ENCODE data around the gene ZNF827.
A peak's percentile ranks its signal among the peaks of the same experiment; 100 is the strongest.

Gene ZNF827

GRCh38 chr4:145887241-145887991 is 51.2 kb downstream of the ZNF827 start:
- DNase-seq = peak; percentile 54

DNA sequence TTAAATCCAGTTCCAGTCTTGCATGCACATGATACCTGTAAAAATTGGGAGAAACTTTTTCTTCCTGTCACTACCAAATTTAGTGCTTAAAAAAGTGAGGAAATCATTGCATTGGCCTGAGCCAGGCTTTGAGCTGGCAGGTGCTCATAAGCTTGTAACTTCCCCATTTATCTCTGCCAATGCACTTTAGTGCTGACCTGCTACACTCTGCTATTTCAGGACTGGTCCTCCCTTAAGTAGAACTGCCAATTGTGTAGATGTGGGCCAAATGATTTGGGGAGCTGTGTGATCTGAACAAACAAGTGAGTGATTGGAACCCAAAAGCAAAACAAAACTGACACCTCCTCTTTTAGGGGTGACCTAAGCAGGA is 51.8 kb downstream of the ZNF827 start:
- peak; percentile 28 for DNase-seq

- DNase-seq = no peak
Observed at GRCh38 chr4:145885666-145886065, 53.0 kb downstream of the ZNF827 start.

GRCh38 chr4:145884775-145885174 is 53.8 kb downstream of the ZNF827 start:
- DNase-seq = no peak

DNA sequence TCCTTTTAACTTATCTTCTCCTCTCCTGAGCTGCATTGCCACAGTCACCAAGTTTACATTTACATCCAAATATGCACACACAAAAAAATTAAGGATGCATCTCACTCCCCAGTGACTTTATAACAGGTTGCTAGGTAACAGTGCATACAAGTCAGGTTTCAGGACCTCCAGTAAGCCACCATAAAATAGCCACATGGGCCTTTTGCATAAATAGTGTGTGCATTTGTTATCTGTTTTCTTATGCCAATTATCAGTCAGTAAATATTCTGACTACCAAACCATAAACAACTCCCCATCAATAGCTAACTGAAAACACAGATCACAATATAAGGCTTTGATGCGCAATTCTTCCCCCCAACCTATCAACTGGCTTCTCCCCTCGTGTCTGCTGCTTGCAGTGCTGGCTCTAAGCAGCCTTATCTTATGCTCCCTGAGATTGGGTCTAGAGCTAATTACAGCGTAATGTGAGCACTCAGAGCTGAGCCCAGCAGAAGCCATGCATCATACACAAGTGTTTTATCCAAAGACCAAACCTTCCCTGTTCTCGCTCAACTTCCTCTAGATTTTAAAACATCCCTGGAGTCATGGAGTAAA is 55.4 kb downstream of the ZNF827 start:
- DNase-seq = peak; percentile 57

GRCh38 chr4:145882604-145883003 is 56.0 kb downstream of the ZNF827 start:
- DNase-seq = peak; percentile 74

GRCh38 chr4:145881989-145882388 is 56.6 kb downstream of the ZNF827 start:
- peak; percentile 38 for DNase-seq

- no peak for DNase-seq
Observed at GRCh38 chr4:145881576-145881975, 57.0 kb downstream of the ZNF827 start.

GRCh38 chr4:145880355-145880960 is 58.2 kb downstream of the ZNF827 start:
- DNase-seq = no peak

DNA sequence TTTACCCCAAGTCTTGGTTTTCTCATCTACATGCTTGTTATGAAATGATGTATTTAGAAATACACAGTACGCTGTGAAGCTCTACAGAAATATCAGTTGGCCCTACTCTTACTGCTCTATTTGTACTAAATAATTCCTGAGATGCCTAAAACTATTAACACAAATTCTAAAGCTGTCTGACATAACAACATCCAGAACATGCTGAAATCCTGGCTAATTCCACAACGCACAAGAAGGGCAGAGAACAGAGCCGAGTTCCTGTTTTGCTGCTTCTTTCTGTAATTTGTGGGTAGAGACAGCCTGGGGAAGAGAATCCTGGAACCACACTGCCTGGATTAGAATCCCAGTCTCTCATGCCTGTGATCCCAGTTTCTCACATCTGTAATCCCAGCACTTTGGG is 59.0 kb downstream of the ZNF827 start:
- no peak for DNase-seq

DNA sequence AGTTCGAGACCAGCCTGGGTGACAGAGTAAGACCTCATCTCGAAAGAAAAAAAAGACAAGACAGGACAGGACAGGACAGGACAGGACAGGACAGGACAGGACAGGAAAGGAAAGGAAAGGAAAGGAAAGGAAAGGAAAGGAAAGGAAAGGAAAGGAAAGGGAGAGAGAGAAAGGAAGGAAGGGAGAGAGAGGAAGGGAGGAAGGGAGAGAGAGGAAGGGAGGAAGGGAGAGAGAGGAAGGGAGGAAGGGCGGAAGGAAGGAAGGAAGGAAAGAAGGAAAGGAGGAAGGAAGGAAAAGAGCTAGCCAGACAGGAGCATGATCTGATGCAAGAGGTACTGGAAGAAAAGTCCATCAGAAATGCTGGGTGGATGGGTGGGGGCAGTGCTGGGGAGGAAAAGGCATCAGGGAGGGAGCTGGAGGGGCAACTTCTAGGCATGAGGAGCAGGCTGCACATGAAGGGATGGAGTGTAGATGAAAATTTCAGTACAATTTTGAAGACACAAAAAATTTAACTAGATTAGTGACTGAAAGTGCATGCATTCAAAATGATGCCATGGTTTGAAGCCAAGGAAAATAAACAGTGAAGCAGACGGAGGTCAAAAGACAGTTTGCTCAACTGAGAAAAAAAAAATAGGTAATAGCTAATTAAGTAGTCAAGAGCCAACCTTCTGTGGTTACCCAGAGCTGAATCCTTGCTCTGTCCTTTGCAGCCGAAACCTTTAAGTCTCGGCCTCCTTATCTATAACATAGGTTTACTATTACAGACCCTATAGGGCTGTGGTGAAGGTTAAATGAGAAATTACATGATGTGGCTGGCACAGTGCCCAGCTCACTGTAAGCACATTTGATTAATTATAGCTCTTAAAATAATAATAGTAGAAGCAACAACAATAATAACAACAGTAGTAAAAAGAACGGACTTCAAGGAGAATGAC is 59.9 kb downstream of the ZNF827 start:
- DNase-seq = no peak

DNA sequence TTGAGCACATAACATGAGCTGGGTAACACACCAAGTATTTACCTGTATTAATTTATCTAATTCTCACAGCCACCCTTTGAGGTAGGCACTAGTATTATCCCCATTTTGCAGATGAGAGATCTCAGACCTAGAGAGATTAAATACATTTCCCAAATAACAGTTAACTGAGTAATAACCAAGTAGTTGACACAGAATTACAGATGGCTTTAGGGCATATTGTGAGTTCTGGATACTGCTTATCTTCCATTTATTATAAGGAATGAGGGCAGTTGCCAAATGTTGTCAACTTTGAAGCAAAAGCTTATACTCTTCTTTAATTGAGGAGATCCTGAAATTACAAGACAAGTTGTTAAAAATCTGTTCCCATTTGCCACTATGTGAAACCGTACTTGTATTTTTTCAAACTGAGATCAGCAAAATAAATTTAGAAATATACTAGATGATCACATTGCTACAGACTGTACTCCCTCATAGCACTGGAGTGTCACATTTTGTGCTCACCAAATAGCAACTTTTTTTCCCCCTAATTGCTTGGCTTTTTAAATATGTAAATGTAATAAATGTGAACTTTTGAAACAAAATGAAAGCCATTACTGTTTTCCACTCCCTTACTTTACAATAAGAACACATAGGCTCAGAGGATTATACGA is 62.0 kb downstream of the ZNF827 start:
- DNase-seq = no peak

DNA sequence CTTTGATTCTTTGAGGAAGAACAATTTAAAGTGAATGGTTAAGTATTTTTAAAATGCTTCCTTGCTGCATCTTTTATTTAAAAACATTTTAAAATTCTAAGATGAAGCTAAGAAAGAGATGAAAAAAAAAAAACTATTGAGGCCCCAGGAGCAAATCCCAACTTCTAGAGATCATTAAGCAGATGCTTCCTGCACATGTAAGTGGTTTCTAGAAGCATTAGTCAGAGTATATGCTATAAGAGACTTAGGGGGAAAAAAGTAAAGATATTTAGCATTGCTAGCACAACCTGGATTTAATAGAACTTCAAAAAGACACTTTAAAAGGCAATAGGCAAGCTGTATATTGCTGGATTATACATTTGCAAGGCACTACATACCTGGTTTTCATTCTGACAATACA is 64.7 kb downstream of the ZNF827 start:
- no peak for DNase-seq

- no peak for DNase-seq
Observed at GRCh38 chr4:145871209-145871608, 67.4 kb downstream of the ZNF827 start.

GRCh38 chr4:145870155-145871020 is 68.2 kb downstream of the ZNF827 start:
- DNase-seq = no peak

DNA sequence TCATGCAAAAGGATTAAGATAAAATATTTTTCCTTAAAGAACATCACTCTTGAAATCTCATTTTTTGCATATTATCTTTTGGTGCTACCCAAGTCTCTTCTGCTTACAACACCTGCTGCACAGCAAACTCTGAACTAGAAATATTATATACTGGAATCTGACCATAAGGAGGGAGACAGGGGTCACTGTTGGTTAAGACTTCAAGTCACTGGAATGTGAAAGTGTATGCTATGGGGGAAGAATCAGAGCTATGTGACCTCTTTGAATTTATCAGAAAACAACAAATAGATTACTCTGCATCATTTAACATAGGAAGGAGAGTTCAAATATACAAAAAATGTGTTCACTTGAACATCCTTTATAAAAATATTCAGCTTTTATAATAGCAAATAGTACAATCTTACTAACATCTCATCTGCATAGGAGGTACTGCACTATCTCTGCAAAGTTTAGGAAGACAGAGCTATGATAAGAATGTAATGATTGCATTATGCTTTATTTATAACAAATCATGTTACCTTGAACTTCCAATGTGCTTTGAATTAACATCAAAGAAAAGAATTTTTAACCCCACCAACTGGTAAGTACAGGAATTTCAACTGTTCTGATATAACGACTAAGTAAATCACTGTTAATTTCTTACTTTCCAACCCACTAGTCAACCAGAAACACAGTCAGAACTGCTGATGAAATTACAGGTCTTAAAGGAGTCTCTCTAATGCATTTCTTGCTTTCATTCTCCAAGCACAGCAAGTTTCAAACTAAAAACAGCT is 69.8 kb downstream of the ZNF827 start:
- DNase-seq = no peak

GRCh38 chr4:145867406-145867805 is 71.2 kb downstream of the ZNF827 start:
- no peak for DNase-seq

DNA sequence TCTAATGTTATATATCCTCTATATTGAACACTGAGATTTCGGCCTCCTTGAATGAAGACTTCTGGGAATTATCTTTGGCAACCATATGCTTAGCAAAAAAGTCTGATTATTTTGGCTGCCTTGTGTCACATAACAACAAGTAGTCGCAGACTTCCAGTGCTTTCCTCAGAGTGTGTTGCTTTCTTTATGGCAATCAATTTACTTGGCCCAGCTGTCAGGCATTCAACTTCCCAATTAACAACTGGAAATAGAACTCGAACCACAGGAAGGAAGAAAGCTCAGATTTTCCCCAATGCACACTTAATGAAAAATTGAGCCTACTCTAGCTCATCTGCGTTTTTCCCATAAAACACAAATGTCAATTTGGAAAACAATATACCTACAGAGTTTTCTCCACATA is 71.6 kb downstream of the ZNF827 start:
- no peak for DNase-seq

DNA sequence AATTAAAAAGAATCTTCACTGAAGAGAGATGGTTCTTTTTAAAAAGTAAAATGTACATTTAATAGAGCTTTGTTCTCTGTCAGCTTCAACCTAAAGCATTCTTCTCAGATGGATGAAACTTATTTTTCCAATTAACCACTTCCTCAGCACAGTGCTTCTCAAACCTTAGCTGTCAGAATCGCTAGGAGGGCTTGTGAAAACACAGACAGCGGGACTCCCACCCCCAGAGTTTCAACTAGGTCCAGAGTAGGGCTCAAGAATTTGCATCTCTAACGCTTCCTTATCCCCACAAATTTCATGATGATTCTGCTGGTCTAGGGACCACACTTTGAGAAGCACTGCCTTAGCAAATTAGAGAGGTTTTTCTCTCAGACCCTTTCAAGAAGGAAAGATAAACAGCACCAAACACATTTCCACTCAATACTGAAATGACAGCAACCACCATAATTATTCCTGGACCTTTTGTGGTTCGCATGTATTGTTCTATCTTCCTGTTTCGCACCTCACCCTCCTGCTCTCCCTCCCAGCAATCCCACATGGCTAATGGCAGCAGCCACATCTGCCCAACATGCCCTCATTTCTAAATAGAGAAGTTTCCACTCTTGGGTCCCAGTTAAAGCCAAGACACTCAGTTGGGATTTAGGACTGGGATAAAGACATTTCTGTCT is 73.2 kb downstream of the ZNF827 start:
- DNase-seq = no peak

GRCh38 chr4:145863191-145863590 is 75.4 kb downstream of the ZNF827 start:
- DNase-seq = no peak

All from midbrain (tissue), 1 donor.